ENCODE data around the gene ZNF680.

GRCh38 chr7:64581926-64582894 lies 19.3 kb upstream of the ZNF680 start:
- TF ChIP-seq CTCF (IDR thresholded peaks at IDR 0.05; ENCODE audit: insufficient read depth, low read length) (no peak), REST (IDR thresholded peaks at IDR 0.05; ENCODE audit: insufficient replicate concordance, low read depth) (no peak), POLR2AphosphoS5 (IDR thresholded peaks at IDR 0.05; ENCODE audit: low read depth) (no peak), GABPA (IDR thresholded peaks at IDR 0.05; ENCODE audit: low read depth) (no peak)
